ENCODE data around the gene CDC42EP2. TPM values are rescaled to one million over a fixed set of nuclear protein-coding genes. Genes with fewer than 3 reads are reported as not detected.

The CDC42EP2 gene
- total RNA-seq, 1 donor from 2014 or later: 4.0 TPM

DNA sequence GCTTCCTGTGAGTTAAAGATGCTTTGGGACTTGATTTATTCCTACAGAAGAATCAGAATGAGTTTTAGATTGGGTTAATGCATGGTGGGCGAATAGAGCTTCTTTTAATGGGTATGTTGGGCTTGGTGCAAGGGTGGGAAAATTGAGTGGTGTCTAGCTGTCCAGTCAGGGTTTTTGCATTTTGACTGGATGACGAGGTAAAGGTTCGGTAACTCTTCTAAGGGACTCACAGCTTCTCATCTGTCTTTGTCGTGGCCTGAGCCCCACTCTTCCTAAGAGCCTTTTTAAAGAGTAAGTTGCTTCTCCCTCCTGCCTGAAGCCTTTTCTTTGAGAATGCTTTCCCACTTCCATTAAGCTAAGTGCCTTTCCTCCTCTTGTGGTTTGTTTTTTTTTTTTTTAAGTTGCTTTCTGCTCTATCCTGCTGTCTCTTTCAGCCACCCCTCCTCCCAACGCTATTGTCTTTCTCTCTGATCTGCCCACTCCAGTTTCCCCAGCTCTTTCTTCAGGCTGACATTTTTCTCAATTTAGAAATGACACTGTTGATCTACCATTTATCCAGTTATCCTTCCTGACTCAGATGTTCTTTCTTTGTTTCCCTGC, 20.1 kb downstream of the CDC42EP2 start:
- H3K27ac Mint-ChIP-seq (ENCODE audit: unreplicated experiment): peak overlapping the region; percentile 30
- H3K4me3 Mint-ChIP-seq: peak overlapping the region; percentile 94
- DNase-seq (ENCODE audit: low read depth, low spot score): no peak
- peaks cover 4% of the 10 kb centered on the region for H3K36me3 Mint-ChIP-seq (ENCODE audit: low read depth)
- H3K4me1 Mint-ChIP-seq: peaks cover 35% of the 10 kb centered on the region
- H3K27me3 Mint-ChIP-seq (ENCODE audit: low read depth): no peaks in the 10 kb centered on the region
- H3K9me3 Mint-ChIP-seq: no peaks in the 10 kb centered on the region
- TF ChIP-seq, protein P1, sequence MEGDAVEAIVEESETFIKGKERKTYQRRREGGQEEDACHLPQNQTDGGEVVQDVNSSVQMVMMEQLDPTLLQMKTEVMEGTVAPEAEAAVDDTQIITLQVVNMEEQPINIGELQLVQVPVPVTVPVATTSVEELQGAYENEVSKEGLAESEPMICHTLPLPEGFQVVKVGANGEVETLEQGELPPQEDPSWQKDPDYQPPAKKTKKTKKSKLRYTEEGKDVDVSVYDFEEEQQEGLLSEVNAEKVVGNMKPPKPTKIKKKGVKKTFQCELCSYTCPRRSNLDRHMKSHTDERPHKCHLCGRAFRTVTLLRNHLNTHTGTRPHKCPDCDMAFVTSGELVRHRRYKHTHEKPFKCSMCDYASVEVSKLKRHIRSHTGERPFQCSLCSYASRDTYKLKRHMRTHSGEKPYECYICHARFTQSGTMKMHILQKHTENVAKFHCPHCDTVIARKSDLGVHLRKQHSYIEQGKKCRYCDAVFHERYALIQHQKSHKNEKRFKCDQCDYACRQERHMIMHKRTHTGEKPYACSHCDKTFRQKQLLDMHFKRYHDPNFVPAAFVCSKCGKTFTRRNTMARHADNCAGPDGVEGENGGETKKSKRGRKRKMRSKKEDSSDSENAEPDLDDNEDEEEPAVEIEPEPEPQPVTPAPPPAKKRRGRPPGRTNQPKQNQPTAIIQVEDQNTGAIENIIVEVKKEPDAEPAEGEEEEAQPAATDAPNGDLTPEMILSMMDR (conservative IDR thresholded peaks at IDR 0.05): no peak

DNA sequence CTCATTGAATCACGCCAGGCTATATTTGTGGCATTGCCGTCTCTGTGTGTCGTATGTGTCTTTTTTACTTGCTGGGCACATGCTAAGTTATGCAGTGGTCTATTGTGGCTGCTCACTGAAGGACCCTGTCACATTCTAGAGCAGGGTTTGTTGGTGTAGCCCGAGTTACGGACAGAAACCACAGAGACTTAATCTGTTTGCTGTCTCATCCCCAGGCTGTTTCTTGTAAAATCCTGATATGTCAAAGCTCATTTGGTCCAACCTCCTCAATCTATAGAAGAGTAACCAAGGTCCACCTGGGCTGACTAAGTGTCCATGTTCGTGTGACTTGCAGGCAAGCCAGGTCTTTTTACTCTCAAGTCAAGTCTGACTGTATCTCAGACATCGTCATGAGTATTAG, 24.0 kb downstream of the CDC42EP2 start:
- Mint-ChIP-seq H3K4me3 (peak overlapping the region; percentile 65), H3K36me3 (ENCODE audit: low read depth) (peaks cover 8% of the 10 kb centered on the region), H3K4me1 (peaks cover 29% of the 10 kb centered on the region), H3K9me3 (no peaks in the 10 kb centered on the region), H3K27ac (ENCODE audit: unreplicated experiment) (no peak overlapping the region), H3K27me3 (ENCODE audit: low read depth) (no peaks in the 10 kb centered on the region)
- TF ChIP-seq, protein P1 (conservative IDR thresholded peaks at IDR 0.05): no peak
- no peak for DNase-seq (ENCODE audit: low read depth, low spot score)

DNA sequence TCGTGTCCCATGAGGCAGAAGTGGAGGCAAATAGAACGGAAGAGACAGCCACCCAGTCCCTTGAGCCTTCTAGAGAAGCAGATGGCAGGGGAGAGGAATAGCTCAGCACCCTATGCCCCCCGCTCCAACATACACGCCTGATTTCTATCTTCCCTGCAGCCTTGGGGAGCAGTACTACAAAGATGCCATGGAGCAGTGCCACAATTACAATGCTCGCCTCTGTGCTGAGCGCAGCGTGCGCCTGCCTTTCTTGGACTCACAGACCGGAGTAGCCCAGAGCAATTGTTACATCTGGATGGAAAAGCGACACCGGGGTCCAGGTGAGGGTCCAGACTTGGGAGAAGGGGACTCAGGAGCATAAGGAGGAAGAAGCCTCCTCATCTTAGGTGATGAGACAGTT, 25.6 kb downstream of the CDC42EP2 start:
- peaks cover 12% of the 10 kb centered on the region for H3K36me3 Mint-ChIP-seq (ENCODE audit: low read depth)

DNA sequence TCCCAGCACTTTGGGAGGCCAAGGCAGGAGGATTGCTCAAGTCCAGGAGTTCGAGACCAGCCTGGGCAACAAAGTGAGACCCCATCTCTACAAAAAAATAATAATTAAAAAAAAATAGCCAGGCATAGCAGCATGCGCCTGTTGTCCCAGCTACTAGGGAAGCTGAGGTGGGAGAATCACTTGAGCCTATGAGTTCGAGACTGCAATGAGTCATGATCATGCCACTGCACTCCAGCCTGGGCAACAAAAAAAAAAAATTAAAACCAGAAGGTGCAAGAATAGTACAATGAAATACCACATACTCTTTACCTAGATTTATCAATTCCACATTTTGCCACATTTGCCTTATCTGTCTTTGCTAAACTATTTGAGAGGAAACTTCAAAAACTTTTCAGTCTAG, 27.2 kb downstream of the CDC42EP2 start:
- Mint-ChIP-seq H3K9me3 (no peaks in the 10 kb centered on the region), H3K27ac (ENCODE audit: unreplicated experiment) (no peak overlapping the region), H3K27me3 (ENCODE audit: low read depth) (no peaks in the 10 kb centered on the region), H3K4me3 (no peak overlapping the region), H3K36me3 (ENCODE audit: low read depth) (peaks cover 19% of the 10 kb centered on the region), H3K4me1 (peaks cover 12% of the 10 kb centered on the region)
- TF ChIP-seq, protein P1 (conservative IDR thresholded peaks at IDR 0.05): no peak
- no peak for DNase-seq (ENCODE audit: low read depth, low spot score)

More for the DNA sequence above, 25.6 kb downstream of the CDC42EP2 start:
- Mint-ChIP-seq H3K9me3 (no peaks in the 10 kb centered on the region), H3K27me3 (ENCODE audit: low read depth) (no peaks in the 10 kb centered on the region), H3K27ac (ENCODE audit: unreplicated experiment) (no peak overlapping the region), H3K4me1 (peaks cover 17% of the 10 kb centered on the region), H3K4me3 (no peak overlapping the region)
- TF ChIP-seq, protein P1 (conservative IDR thresholded peaks at IDR 0.05): no peak
- no peak for DNase-seq (ENCODE audit: low read depth, low spot score)

DNA sequence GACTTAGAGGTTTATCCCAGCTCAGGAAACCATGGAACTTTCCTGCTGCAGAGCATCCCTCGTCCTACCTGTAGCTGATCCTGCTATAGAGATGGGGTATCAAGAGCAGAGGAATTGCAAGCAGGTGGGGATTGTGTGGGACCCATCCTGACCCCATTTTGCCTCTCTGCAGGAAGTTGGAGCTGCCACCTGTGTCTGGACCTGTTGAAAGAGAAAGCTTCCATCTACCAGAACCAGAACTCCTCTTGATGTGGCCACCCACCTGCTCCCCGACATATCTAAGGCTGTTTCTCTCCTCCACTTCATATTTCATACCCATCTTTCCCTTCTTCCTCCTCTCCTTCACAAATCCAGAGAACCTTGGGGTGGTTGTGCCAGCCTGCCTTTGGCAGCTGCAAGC, 36.8 kb downstream of the CDC42EP2 start:
- Mint-ChIP-seq H3K27ac (ENCODE audit: unreplicated experiment) (no peak overlapping the region), H3K36me3 (ENCODE audit: low read depth) (peaks cover 12% of the 10 kb centered on the region), H3K4me1 (peaks cover 15% of the 10 kb centered on the region), H3K9me3 (no peaks in the 10 kb centered on the region), H3K4me3 (no peak overlapping the region), H3K27me3 (ENCODE audit: low read depth) (peaks cover 5% of the 10 kb centered on the region)
- DNase-seq (ENCODE audit: low read depth, low spot score): no peak
- TF ChIP-seq, protein P1 (conservative IDR thresholded peaks at IDR 0.05): no peak

Measured in neural crest cell (in vitro differentiated cells).